Measurements from ENCODE around the gene LYPD6.

The LYPD6 gene

DNA sequence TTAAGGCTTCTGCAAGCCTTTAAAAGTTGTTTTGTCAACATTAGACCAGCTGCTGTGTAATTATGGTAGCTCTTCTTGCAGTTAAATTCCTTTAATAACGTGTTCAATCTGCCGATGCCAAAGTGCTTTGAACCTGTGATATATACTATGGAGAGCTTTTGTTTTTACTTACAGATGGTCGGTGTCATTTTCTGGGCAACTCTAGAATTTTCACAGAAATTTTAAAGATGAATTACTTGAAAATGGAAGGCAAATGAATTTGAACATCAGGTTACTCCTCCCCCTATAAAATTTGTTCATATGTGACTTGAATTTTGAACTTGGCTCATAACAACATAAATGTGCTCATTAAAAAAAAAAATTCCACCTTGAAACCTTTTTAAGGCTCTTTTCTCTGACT is 23.0 kb downstream of the LYPD6 start:
- no peak for DNase-seq

DNA sequence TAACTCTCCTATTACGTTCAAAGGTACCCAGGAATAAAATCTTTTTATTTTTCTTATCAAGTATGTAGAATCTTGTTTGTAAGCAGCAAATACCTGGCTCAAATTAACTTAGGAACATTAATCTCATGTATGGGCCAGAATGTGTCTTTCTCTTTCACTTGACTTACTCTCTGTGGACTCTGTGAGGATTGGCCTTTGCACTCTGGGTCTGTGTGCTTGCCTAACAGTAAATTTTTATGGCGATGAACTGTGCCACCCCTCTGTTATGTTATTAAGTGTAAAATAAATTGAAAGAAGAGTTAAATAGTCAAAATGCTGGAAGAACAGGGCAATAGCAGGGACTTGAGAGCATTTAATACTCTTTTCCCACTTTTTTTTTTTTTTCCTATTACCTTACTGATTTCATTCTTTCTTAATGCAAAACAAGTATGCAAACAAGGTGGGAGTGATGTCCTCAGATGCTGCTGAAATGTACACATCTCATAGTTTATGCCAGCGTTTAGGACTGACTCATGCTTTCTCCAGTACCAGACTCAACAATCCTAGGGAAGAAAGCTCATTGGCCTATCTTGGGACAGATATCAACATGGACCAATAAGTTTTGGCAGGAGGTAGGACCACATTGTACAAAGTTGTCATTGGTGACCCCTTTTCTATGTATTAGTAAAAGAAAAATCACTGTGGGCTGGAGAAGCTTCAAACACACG is 25.5 kb downstream of the LYPD6 start:
- DNase-seq, result no peak

DNA sequence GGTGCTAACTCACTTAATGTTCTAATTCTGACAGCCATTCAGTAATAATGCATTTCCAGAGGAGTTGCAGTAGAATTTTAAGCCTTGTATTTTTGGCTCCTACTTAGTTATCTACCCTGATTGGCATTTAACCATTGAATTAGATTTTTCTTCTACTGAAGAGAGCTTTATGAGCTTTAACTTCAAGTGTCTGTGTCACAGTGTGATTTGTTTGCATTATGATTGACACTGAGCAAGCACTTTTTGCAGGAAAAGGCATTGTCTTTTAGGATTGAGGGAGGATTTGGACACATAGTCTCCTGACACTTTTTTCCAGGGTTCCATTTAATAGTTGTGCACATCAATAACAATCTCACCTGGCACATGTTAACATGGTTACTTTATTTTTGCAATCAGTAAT is 26.7 kb downstream of the LYPD6 start:
- no peak for DNase-seq

DNA sequence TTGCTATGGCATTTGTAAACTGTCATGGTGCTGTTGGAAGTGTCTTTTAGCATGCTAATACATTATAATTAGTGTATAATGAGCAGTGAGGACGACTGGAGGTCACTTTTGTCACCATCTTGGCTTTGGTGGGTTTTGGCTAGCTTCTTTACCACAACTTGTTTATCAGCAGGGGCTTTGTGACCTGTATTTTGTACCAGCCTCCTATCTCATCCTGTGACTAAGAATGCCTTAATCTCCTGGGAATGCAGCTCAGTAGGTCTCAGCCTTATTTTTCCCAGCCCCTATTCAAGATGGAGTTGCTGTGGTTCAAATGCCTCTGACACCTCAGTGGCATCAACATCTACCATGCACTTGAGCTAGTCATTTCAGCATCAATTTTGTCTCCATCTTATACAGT is 29.7 kb downstream of the LYPD6 start:
- DNase-seq, result no peak

DNA sequence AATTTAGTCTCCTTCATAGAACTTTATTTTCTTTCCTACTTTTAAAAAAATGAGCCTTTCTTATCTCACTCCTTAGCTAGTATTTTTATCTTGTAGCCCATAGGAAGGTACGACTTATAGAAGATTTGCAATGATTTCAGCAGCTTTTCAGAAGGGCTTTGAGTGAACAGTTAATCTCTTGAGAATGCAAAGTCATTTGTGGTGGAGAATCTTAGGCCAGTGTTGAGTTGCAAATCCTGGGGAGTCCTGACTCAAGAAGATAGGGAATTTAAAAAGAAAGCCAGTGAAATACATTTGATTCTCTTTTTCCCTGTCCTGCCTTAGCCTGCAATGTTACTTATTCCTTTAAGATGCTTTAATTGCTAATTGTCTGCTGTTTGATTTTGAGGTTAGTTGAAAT is 33.6 kb downstream of the LYPD6 start:
- no peak for DNase-seq

DNA sequence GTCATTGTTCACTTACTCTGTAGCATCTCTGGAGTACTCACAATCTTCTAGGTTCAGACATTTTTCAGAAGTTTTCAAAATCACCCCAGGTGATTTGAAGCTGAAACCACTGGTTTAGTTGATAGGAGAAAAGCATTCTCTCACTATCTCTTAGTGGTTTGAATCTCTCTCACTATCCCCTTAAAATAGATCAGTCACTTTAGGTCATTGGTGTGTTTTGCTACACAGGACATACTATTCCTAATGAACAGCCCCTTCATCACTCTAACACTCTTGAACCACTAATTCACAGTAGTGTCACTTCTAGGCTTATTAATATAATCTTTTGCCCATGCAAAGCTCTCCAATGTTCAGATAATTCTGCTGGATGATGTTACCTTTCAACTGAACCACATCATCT is 34.5 kb downstream of the LYPD6 start:
- no peak for DNase-seq

DNA sequence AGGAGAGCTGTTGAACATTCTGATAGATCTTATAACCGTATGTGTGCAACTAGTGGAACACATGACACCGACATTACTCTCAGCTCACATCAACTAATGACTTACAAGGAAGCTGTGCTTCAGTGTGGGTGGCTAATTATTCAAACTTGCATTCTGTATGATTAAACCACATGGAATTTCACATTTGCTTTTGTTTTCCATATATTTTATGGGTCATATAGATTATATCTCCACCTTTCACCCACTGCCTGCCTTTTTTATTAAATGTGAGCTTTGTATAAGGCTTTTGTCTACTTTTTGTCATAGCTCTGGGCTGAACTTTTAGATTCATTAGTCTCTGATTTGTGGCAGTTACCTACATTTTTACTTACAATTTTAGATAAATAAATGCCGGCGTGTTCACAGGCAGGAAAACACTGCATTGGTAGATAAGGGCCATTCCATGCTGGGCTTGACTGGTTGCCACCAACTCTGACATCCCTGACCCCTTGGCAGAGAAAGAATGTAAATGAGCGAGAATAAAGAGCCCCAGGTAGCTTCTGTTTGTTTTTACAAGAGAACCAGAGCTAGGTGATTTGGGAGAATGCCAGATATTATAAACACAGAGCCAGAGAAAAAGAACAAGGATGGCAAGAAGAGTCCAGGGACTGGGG is 35.7 kb downstream of the LYPD6 start:
- DNase-seq, result no peak

DNA sequence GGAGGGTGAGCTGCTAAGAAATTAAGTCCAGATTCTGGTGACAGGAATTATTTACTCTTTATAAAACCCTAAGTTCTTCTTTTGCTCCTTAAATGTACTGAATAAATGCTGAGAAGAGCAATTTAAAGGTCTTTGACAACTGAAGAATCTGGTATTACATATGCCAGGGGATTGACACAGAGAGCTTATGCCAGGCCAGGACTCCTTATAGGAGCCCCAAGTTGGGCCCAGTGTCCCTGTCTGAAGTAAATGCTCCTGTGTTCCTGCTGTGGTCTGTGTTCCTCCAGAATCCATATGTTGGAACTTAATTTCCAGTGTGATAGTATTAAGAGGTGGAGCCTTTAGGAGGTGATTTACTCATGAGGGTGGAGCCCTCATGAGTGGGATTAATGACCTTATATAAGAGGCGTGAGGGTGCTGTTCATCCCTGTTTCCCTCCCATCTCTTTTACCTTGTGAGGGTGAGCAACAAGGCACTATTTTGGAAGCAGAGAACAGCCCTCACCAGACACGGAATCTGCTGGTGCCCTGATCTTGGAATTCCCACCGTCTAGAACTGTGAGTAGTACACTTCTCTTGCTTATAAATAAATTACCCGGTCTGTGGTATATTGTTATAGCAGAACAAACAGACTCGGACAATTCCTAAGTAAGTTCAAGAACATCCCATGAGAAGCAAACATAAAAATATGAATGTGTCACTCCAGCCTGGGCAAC is 39.8 kb downstream of the LYPD6 start:
- no peak for DNase-seq

DNA sequence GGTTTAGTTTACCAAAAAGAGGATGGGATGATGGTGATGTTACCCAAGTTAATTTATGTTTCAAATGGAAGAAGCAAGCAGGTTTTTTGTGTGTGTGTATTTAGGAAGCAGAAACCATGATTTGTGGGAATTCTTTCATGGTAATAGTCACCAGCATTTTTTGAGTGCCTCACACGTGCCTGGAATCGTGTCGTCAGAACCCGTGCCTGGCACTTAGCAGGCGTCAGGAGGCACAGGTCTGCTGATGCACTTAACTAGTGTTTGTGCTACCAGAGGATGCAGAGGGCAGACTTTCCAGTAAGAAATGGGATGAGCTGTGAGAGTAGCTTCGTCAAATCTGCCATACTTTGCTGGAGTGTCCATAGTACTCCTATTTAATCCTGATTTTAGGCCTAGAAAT is 41.1 kb downstream of the LYPD6 start:
- no peak for DNase-seq

DNA sequence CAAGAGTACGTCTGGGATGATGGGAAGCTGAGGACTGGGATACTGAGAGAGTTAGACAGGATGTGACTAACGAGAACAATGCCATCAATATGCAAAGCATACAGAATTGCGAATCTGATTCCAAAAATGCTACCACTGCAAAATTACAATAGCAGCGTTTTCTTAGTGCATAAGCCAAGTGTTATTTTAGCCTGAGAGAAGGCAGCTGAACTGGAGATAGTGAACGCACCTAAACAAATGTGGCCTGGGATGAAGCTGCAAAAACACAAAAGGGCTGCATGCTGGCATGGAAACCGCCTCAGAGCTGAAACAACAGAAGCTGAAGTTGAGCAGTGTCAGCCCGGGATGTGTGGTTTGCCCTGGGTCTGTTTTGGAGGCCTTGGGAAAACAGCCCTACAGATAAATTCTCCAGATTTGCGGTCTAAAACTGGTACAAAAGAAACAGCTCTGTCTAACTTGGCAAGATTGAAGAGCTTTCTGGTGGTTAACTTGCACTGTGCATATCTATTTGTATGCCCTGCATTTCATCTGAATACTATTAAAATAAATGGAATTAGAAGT is 45.5 kb downstream of the LYPD6 start:
- no peak for DNase-seq

DNA sequence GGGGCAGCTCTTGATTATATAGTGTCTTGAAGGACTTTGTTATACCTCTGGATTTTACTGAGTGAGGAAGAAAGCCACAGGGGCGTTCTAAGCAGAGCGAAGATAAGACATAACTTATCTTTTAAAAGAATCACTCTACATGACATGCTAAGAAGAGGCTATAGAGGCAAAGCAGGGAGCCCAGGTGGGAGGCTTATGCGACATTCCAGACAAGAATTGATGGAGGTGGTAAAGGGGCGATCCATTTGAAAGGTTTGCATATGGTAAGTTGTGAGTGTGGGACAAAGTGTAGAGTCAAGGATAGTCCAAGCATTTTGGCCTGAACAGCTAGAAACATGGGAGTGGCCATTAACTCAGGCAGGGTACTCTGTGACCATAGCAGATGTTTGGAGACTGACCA is 49.8 kb downstream of the LYPD6 start:
- DNase-seq, result no peak

DNA sequence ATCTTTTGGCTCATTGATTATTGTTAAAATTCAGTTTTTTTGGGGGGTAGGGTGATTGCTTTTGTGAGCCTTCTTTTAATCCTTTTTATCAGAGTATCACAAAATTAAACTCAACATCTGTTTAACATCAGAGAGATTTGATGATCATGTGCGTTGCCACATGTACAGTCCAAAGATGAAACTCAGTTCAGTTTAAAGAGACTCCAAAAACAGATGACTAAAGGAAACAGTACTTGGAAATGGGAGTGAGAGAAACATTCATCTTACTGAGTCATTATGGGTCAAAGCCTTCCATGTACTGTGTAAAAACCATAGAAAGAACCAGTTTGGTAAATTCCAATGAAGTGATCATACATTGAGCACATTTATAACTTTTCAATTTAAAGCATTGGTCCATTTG is 53.0 kb downstream of the LYPD6 start:
- no peak for DNase-seq

DNA sequence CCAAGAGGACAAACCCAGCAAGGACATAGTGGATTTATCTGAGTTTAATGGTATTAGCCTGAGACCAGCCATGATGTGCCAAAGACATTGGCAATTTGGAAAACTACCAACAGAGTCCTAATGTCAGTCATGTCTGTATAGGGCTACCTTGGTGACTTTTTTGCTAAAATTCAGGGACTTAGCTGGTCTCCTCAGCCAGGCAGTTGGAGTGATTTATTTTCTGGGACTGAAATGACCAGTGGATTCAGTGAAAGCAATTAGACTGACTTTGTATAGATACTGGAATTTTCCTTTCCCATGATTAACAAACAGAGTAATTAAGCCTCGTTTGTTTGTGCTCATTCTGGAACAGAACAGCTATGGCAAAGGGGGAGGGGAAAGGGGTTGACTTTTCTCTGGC is 55.0 kb downstream of the LYPD6 start:
- no peak for DNase-seq

DNA sequence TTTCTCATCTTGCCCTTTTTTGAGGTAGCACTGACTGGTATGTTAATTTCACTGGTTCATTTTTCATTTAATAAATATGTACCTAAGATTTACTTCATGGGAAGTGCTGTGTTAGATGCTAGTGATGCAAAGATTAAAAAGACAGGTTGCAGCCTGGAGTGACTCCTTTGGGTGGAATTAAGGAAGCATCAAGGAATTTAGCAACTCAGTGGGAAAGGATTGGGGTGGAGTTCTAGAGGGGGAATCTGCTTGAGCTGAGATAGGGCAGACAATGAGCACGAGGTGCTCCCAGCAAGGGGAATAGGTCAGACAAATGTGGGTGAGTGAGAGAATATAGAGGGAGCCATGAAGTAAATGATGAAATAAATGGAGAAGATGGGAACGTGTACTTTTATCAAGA is 57.0 kb downstream of the LYPD6 start:
- no peak for DNase-seq

DNA sequence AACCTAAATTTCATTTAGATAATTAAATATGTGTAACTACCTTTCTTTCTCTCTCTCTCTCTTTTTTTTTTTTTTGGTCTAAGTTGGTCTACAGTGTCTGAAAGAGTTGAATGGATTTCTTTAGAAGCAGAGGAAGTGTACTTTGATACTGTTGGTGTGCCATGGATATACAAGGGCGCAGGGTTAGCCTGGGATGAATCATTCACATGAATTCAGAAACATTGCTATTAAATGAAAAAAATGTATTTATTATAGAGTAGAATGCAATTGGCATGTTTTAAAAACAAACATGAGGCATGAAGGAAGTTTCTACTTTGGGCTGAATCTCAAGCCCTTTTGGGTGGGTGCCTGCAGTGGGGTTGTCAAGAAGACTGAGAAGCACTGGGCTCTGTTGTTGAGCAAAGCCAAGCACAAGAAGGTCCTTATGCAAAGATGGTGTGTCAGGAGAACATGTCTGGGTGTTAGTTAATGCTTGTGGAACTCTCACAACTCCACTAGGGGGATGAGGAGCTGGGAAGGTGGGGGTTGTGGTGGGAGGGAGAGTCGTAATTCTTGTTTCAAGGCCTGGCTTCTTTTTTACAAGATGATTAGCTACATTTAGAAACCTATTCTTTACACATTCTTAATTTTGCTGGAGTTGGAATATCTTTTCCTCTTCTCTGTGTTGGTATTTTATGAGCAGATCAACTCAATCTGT is 57.9 kb downstream of the LYPD6 start:
- DNase-seq, result no peak

DNA sequence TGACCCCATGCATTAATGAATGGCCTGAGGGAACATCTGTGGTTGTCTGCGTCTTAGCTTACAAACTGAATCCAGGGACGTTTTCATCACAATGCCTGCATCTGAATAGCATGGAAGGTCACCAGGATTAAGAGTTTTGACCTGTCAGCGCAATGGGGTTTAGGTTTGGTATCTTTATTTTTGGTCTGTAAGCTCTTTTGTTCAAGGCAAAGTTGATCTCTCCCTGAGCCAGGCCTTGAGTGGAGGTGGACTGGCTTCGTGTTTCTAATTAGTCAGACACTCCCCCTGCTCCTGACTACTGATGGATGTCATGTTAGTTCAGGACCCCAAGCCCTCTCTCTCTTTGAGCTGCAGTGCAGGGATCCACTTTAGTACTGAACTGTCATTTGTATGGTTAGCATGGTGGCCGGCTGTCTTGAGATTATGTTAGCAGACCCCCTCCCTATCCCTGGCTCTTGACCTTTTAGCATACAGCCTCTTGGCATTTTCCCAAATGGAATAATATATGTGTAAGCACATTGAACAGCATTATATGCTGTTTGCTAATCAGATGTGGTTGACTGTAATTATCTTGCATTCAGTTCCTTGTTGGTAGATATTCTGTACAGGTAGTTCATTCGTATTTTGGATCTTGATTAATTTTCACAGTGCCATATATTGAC is 59.2 kb downstream of the LYPD6 start:
- no peak for DNase-seq

DNA sequence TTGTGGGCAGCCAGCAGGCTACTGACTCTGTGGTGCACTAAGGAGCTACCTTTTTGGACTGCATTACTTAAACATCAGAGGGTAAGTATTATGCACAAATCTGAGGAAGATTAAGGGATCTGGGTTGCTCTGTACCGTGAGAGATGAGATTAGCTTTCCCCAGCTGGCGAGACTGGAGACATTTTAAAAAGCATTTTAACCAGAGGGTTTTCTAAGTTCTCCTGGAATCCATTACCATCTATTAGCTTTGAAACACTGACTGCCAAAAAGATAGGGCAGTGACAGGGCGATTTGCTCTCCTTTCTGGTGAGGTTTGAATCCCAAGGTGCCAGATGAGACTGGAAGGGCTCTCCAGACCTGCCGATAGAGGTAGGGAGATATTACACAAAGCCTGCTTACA is 63.2 kb downstream of the LYPD6 start:
- no peak for DNase-seq

DNA sequence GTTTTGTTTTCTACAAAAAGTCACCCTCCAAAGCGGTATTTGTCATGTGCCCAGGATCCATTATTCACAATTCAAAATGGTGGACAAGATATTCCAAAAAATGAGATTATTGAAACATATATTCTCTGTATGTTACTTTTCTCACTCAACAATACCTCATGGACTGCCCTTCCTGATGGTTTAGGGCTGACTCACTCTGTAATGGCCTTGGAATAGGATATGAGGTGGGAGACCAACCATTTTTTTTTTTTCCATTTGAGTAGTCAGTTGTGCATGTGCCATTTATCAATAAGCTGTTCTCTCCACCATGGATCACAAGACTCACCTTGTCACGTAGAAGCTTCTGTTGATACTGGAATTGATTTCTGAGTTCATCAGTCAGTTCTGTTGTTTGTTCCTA is 64.5 kb downstream of the LYPD6 start:
- no peak for DNase-seq

DNA sequence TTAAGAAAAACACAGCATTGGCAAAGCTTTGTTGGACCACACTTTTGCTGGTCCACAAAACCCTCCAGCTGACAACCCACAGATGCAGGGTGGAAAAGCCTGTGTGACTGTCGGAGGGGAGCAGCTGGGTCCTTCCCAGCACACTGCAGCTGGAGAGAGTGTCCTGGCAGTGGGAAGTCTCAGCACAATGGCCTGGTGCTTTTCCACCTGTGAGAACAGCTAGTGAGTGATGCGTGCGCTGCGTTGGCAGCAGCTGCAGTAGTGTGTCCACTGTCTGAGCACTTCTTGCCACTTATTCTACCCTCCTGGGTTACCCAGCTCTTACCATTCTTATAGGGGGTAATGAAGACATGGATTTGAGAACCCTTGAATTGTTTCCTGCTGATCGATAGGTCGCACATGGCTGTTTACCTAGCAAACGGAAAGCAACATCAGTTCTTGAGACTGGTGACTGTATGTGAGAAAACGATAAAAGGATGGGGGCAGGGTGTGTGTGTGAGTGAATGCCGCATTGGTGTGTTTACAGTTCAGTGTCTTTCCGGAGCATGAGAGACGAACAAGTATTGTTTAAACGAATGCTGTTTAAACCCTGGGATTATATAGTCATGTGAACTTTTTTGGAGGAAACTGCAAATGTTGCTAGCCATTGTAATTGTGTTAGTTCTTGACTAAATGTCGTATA is 69.7 kb downstream of the LYPD6 start:
- no peak for DNase-seq

DNA sequence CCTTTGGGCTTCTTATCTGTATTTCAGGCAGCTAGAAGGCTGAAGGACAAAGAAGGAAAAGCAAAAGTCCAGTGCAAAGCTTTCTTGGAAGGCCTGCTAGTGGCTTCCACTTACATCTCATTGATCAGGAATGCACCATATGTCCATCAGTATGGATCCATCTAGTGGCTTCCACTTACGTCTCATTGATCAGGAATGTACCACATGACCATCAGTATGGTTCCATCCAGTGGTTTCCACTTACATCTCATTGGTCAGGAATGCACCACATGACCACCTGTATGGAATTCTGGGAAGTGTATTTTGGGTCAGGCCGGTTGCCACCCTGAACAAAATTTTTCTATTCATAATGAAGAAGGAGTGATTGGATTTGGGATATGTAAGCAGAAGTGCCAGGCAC is 70.6 kb downstream of the LYPD6 start:
- no peak for DNase-seq

DNA sequence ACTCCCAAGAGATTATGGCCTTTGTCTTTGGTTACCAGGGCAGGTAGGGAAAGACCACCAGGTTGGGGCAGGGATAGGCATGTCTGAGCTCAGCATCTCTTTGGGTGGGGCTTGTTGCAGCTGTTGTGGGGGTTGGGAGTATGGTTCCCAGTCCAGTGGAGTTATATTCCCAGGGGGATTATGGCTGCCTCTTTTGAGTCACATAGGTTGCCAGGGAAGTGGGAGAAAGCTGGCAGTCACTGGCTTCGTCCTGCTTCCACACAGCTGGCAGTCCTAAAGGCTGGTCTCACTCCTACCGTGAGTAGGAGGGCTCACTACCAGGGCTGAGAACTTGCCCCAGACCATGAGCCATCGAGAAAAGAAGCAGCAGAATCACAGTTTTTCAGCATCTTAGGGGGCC is 79.1 kb downstream of the LYPD6 start:
- no peak for DNase-seq

All from GDM1 (cell line).